ENCODE data around the gene FBXO11. TPM values are rescaled to one million over a fixed set of nuclear protein-coding genes. Genes with fewer than 3 reads are reported as not detected.

Gene FBXO11
- total RNA-seq, 2 donors from 2014 or later = 53.8 to 99.8 TPM

DNA sequence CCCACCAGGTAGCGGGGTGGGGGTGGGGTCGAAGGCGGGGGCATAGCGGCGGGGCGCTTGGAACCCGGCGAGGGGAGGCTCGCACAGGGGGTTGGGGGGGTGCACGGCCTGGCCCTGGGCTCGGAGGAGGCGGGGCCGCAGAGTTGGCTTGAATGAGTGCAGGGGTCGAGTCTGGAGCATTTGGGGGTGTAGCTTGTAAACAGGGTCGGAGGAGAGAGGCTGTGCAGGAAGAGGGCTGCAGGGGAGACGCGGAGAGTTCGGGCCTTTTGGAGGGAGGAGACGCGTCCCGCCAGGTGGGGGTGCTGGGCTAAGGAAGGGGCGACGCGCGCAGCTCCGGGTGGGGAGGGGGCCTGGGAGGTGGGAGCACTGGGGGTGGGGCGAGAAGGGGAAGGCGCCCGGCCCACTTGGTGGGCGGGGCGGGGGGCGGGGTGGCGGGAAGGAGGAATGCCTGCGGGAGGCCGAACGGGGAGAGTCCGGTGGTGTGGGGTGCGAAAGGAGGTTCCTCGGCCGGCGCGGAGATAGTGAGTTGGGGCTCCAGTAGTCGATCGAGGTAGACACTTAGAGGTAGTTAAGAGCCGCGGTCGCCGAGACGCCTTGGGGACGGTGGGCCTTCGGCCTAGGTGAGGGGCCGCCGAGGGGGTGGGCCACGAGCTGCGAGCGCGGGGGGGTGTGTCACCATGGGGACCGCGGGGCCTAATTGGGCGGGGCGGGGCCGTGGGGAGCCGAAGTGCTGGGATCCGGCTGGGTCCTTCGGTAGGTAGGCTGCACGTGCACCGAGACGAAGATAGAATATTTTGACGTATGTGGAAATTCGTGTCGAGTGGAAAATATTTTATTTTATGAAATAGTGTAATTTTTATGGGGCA, 122.6 kb downstream of the FBXO11 start:
- H3K27ac ChIP-seq = peak overlapping the region; percentile 86 to 92
- peak overlapping the region; percentile 87 for H3K4me3 ChIP-seq
- ATAC-seq (ENCODE audit: insufficient number of reproducible peaks, low FRiP score, low read depth) (no peak), DNase-seq (ENCODE audit: low spot score) (peak; percentile 3)
- TF ChIP-seq, protein P1, sequence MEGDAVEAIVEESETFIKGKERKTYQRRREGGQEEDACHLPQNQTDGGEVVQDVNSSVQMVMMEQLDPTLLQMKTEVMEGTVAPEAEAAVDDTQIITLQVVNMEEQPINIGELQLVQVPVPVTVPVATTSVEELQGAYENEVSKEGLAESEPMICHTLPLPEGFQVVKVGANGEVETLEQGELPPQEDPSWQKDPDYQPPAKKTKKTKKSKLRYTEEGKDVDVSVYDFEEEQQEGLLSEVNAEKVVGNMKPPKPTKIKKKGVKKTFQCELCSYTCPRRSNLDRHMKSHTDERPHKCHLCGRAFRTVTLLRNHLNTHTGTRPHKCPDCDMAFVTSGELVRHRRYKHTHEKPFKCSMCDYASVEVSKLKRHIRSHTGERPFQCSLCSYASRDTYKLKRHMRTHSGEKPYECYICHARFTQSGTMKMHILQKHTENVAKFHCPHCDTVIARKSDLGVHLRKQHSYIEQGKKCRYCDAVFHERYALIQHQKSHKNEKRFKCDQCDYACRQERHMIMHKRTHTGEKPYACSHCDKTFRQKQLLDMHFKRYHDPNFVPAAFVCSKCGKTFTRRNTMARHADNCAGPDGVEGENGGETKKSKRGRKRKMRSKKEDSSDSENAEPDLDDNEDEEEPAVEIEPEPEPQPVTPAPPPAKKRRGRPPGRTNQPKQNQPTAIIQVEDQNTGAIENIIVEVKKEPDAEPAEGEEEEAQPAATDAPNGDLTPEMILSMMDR (IDR thresholded peaks at IDR 0.05) = no peak
- peaks cover 8 to 21% of the 10 kb centered on the region in 2 donors for H3K4me1 ChIP-seq (ENCODE audit: control insufficient read depth in 1 of 2, low read depth in 2 of 2)
- H3K9me3 ChIP-seq = no peaks in the 10 kb centered on the region
- H3K36me3 ChIP-seq = no peaks in the 10 kb centered on the region
- H3K27me3 ChIP-seq (replicated peaks; ENCODE audit: insufficient read depth) = no peaks in the 10 kb centered on the region

DNA sequence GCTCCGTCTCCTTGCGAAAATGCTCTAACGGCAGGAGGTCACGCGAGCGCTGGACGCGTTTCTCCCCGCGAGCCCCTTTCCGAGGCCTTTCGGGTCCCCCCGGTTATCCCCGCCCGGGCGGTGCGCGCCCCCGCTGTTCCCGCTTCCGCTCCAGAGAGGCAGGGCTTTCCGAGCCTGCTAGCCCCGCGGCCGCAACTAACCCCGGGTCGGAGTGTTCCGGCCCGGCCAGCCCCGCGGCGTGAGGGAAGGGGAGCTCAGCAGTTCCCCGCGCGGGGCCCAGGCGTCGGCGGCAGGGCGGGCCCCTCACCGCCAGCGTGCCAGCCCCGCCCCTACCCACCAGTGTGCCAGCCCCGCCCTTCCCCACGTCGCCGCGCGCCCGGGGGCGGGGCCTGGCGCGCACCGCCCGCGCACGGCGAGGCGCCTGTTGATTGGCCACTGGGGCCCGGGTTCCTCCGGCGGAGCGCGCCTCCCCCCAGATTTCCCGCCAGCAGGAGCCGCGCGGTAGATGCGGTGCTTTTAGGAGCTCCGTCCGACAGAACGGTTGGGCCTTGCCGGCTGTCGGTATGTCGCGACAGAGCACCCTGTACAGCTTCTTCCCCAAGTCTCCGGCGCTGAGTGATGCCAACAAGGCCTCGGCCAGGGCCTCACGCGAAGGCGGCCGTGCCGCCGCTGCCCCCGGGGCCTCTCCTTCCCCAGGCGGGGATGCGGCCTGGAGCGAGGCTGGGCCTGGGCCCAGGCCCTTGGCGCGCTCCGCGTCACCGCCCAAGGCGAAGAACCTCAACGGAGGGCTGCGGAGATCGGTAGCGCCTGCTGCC, 123.4 kb downstream of the FBXO11 start, which contains the start of gene MSH6:
Gene MSH6, plus strand, starts transcription at position 475 of the 815 bp plus-strand sequence. Its CDS starts 89 bp downstream, at position 564.
- Histone ChIP-seq H3K4me1 (ENCODE audit: control insufficient read depth in 1 of 2, low read depth in 2 of 2) (peaks cover 8 to 21% of the 10 kb centered on the region in 2 donors), H3K9me3 (no peaks in the 10 kb centered on the region), H3K27ac (peak within 1 kb of the TSS; percentile 86 to 92), H3K36me3 (no peaks in the 10 kb centered on the region), H3K4me3 (peak within 1 kb of the TSS; percentile 87), H3K27me3 (replicated peaks; ENCODE audit: insufficient read depth) (no peaks in the 10 kb centered on the region)
- DNase-seq (ENCODE audit: low spot score) (peak; percentile 47), ATAC-seq (ENCODE audit: insufficient number of reproducible peaks, low FRiP score, low read depth) (peak; percentile 84)
- TF ChIP-seq, protein P1 (IDR thresholded peaks at IDR 0.05) = no peak

DNA sequence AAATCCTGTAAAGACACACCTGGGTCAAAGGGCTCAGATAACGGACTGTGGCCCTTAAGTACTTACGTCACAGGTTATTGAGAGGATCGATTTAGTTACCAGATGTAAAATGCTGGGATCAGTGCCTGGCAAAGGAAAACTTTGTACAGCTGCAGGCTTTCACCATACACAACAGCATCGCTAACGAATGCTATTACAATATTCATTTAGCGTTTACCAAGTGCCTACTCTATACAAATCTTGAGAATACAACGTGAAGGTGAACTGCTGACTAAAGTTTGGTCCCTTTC, 124.0 kb downstream of the FBXO11 start:
- TF ChIP-seq, protein P1 (IDR thresholded peaks at IDR 0.05) = no peak
- H3K27me3 ChIP-seq (replicated peaks; ENCODE audit: insufficient read depth) = no peaks in the 10 kb centered on the region
- no peak for ATAC-seq (ENCODE audit: insufficient number of reproducible peaks, low FRiP score, low read depth)
- H3K9me3 ChIP-seq = no peaks in the 10 kb centered on the region
- peak overlapping the region; percentile 87 for H3K4me3 ChIP-seq
- H3K36me3 ChIP-seq = no peaks in the 10 kb centered on the region
- H3K4me1 ChIP-seq (ENCODE audit: control insufficient read depth in 1 of 2, low read depth in 2 of 2) = peaks cover 8 to 21% of the 10 kb centered on the region in 2 donors
- no peak for DNase-seq (ENCODE audit: low spot score)
- peak overlapping the region; percentile 86 to 92 for H3K27ac ChIP-seq

DNA sequence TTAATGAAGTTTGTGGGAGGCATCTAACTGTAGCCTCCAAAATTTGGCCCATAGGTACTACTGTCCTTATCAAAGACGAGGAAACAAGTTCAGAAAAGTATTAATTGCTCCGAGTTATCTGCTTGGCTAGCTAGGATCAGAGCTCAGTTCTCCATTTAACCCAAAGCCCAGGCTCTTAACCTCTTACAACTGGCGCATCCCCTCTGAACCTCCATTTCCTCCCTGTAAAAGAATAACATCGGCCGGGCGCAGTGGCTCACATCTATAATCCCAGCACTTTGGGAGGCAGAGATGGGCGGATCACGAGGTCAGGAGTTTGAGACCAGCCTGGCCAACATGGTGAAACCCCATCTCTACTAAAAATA, 126.9 kb downstream of the FBXO11 start:
- no peaks in the 10 kb centered on the region for H3K27me3 ChIP-seq (replicated peaks; ENCODE audit: insufficient read depth)
- no peak for ATAC-seq (ENCODE audit: insufficient number of reproducible peaks, low FRiP score, low read depth)
- no peak overlapping the region for H3K27ac ChIP-seq
- H3K36me3 ChIP-seq = no peaks in the 10 kb centered on the region
- H3K4me3 ChIP-seq = no peak overlapping the region
- TF ChIP-seq, protein P1 (IDR thresholded peaks at IDR 0.05) = no peak
- H3K9me3 ChIP-seq = no peaks in the 10 kb centered on the region
- no peak for DNase-seq (ENCODE audit: low spot score)
- peaks cover under 1 to 10% of the 10 kb centered on the region in 2 donors for H3K4me1 ChIP-seq (ENCODE audit: control insufficient read depth in 1 of 2, low read depth in 2 of 2)

Measured in thoracic aorta (tissue), 2 donors.